HG03139 (cell line): ENCODE results near the gene TMEM220.
"Not testable (repeated sequence)": the region's sequence is repeated elsewhere in the genome, so short reads cannot be mapped to it uniquely, and the experiment has no call there.

Experiments
- ATAC-seq: cut with Tn5 transposase; IDR thresholded peaks from one replicate; pipeline ENCODE4 v1.9.1; 2021; ENCODE audit not compliant: unreplicated experiment

Gene TMEM220

DNA sequence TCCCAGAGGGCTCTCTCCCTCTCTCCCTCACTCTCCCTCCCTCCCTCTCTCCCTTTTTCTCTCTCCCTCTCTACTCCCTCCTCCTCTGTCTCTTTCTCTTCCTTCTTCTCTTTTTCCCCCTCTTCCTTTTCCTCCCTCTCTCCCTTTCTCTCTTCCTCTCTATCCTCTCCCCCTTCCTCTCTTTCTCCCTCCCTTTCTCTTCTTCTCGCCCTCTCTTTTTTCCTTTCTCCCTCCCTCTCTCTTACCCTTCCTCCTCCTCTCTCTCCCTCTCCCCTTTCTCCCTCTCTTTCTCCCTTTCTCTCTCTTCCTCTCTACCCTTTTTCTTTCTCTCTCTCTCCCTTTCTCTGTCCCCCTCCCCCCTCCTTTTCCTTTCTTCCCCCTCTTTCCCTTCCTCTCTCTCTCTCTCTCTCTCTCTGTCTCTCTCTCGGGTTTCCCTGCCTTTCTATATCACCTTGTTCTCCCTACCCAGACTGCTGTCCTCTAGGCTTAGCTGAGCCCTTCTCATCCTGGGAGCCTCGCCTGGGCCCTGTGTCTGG lies 25.8 kb upstream of the TMEM220 start:
- no peak for ATAC-seq

DNA sequence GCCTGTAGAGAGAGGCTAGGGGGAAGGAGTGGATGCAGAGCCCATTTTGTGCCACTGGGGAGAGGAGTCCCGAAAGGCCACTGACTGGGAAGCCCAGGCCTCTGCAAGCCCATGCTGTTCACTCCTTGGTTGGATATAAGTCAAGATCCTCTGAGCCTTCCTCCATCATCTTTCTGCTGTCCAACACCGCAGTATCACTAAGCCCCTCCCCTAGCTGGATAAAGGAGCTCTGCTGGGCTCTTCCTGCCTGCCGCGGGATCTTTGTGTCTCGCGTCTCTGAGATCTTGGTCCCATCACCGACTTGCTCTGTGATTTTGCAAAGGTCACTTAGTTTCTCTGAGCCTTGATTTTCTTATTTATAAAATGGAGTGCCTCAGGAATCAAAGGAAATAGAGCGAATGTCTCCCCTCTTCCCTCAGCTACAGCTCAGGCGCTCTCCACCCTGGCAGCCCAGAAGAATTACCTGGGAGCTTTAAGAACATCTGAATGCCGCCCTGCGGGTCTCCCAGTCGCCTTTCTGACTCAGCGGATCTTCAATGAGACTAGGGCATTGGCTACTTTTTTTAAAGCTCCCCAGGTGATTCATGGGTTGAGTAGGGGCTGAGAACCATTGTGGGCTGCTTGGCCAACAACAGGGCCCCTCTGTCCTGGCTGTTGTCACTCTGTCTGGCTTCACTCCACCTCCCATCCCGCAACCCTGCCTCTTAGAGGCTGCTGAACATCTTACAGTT lies 25.2 kb upstream of the TMEM220 start:
- ATAC-seq = no peak

DNA sequence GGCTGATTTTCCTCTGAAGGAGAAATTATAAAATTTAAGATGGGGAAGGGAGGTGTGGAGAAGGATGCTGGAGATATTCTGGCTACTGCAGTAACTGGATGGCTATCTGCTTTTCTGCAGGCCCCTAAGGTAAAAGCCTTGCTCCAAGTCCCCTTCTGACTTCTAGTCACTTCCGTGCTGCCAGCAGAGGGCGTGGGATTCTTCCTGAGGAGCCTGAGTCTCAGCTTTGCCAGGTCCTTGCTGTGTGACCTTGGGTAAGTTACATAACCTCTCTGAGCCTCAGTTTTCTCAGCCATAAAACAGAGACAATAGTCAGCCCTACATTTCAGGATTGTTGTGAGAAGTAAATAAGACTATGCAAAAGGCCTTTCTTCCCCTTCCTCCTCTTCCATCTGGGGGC lies 24.3 kb upstream of the TMEM220 start:
- no peak for ATAC-seq

DNA sequence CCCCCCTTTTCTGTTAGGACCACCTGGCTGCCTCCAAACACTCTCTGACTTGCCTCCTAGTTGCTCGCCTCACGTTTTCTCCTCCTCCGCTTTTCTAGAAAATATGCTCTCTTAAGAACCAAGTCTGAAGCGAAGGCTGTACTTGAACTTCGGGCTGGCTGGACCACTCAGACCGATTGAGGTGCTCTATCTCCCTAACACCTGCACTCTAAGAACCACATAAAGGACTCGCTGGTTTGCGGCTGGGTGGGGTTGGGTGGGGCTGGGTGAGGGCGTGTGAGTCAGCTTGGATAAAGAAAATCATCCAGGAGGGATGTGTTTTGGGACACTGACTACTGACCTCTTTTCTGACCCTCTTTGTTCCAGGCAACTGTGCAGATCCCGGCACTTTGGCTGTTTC lies 22.9 kb upstream of the TMEM220 start:
- ATAC-seq = no peak

DNA sequence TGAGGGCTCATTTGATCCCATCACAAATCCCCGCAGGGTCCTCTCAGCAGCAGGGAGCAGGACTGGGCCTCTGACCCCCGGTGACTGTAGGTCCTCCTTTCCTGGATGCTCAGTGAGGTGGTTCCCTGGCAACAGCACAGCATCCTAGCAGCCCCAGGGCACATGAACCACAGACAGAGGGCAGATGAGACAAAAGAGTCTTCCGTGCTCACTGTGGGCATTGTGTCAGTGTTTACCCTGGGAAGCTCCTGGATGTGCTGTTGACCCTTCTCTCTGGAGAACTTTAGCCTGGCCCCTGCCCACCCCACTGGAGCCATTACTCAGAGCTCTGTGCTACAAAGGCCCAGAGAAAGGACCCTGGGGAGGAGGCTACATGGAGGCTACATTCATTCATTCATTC lies 21.7 kb upstream of the TMEM220 start:
- ATAC-seq = no peak

DNA sequence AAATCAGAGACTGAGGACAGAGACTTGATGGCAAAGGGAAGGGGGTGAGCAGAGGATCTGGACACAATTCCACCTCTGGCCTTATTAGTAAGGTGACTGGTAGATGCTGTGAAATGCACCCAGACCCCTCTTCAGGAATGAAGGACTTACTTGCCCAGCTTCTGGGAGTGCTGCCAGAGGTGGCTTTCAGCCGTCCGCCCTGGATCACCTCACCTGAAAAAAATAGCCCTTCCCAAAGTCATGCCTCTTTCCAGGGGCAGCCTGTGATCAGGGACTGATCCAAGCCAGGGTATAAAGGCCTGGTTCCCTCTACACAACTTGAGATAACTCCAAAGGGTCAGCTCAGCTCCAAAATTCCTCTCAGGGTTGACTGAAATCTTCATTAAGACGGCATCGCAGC lies 20.4 kb upstream of the TMEM220 start:
- no peak for ATAC-seq

DNA sequence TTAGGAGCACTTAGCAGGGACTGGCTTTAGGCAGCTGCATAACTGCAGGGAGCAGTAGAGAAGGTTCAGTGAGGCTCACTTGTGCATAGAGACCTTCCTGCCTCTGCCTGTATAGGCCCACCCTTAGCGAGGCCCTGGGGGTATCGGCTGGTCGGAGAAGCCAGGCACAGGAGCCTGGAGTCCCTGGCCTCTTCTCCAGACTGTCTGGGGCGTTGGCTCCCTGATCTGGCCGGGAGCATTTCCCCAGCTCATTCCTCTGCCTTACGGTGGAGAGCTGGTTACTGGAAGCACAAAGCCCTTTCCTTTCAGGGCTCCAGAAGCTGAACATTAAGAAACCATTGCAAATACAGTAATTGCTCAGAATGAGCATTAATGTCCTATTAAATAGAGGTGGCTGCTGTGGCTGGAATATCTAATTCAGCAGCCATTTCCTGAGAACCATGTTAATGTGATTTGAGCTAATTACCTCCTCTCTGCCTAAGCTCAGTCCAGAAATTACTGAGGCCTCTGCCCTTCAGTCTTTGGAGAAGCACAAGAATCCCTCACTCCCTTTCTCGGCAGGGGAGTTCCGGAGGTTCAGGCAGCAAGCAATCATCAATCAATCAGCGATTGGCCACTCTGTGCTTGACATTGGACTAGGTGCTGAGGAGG lies 18.8 kb upstream of the TMEM220 start:
- ATAC-seq = no peak

DNA sequence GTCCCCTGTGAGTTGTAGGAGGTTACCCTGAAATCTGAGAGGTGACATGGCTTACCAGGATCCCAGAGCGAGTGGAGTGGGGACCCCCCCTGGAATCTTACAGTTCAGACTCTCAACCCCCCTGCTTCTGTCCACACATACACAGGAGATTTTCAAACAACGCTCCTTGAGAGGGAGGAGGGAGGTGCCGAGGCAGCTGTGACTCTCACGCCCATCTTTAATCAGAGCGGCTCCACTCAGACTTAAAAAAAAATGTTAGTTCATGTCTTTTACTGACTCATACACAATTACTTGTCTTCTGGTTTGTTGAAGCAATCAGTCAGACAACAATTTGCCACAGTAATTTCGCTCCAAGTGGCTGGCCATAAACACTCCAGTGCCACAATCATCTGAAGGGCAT lies 15.4 kb upstream of the TMEM220 start:
- ATAC-seq = no peak

DNA sequence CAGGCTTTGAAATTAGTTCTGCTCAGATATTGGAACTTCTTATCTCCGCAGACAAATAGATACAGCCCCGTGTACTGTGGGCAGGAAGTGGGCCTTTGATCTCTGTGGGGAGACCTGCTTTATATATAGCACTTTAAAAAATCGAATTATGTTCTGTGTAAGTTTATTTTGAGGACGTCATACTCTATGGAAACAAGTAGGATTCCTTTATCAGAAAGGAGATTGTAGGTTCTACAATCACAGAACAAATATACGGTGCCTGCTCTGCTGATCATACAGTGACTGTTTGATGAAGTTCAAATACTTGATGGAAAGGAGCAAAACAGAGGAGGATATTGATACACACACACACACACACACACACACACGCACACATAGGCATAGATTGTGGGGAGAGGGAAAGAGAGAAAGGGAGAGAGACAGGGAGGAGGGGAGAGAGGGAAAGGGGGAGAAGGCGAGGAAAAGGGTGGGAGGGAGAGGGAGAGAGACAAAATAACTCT lies 14.7 kb upstream of the TMEM220 start:
- no peak for ATAC-seq

DNA sequence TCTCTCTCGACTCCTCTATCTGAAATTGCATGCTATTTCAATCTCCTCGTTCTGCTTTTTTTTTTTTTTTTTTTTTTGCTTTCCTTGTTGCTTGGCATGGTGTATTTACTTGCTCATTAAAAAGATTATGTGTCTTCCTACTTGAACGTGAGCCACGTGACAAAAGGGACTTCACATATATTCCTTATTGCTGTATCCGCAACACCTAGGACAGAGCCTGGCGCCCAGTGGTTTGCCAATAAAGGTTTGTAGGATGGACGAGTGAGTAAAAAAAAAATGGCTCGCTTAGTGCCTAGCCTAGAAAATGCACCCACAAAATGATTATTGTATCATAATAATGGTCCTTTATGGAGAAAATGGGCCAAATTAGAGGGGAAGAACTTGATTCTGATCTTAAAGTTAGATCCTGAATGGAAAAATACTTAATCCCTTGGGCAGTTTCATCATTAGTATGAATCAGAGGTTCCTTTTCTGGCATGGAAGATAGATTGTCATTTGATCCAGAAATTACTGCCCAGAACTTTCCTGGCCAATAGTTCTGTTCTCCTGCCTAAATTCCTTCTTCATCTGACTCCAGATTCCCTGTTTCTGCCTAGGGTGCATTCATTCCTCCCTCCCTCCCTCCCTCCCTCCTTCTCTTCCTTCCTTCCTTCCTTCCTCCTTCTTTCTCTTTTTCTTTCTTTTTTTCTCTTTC lies 13.6 kb upstream of the TMEM220 start:
- no peak for ATAC-seq

DNA sequence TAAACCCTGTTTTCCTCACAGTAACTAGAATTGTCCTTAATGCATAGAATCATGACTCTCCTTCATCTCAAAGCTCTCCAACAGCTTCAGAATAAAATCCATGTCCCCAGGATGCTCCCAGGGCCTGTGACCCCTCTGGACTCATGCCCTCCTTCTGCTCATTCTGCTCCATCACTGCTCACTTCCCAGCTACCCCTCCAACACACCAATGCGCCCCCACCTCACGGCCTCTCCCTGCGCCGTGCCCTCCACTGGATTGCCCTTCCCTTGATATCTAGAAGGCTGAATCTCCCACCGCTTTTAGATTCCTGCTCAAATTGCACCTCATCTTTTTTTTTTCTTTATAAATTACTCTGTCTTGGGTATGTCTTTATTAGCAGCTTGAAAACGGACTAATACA lies 12.6 kb upstream of the TMEM220 start:
- no peak for ATAC-seq

DNA sequence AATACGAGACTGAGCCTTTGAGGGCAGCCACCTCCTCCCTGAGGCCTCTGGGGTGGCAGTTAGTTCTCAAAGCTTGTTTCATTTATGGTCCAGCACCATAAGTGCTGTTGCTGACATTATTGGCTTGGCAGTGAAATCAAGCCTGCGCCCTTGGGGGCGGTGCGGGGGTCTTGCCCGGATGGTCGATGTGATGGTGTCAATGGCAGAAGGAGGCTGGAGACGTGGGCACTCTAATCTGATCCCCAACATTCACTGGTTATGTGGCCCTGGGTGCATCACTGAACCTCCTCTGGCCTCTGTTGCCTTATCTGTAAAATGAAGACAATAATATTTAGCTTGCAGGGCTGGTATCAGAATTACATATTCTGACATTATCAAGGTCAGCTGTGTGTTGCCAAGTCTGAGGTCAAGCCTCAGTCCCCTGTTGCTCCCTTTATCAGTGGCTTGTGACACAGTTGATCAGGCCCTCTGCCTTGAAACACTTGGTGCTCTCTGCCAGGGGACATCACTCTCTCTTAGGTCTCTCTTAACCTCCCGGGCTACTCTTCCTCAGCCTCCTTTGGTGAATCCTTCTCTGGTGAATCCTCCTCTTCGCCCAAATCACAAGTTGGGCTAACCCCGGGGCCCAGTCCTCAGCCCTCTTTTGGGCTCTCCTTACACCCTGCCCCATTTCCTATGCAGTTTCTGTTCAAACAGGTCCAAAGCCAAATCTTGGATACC lies 11.8 kb upstream of the TMEM220 start:
- no peak for ATAC-seq

DNA sequence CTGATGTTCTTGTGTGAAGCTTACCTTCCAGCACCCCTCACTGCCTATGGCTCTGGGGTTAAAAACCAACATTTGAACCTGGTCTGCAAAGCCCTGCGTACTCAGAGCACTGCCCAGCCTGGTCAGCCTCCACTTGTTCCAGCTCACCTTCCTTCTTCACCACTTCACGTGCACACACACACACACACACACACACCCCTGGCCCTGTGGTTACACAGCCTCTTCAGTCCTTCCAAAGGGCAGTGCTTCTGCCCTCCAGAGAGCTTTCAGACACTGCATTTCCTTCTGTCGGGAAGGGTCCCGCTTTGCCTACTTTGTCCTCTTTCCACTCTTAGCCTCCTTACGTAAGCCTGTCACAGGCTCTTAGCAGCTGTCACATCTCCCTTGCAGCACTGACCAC lies 9.6 kb upstream of the TMEM220 start:
- ATAC-seq = no peak

DNA sequence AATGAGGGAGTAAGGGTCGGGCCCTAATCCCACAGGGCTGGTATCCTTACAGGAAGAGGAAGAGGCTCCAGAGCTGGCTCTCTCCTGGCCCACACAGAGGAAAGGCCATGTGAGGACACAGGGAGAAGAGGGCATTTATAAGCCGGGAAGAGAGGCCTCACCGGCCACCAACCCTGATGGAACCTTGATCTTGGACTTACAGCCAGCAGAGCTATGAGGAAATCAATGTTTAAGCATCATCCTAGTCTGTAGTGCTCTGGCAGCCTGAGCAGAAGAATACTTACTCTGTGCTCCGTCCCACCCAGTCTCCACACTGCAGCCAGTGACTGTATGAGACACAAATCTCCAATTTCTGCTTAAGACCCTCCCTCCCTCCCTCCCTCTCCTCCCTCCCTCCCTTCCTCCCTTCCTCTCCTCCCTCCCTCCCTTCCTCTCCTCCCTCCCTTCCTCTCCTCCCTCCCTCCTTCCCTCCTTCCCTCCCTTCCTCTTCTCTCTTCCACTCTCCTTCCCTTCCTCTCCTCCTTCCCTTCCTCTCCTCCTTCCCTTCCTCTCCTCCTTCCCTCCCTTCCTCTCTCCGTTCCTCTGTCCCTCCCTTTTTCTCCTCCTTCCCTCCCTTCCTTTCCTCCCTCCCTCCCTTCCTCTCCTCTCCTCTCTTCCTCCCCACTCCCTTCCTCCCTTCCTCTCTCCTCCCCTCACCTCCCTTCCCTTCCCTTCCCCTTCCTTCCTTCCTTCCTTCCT lies 8.9 kb upstream of the TMEM220 start:
- ATAC-seq = no peak

DNA sequence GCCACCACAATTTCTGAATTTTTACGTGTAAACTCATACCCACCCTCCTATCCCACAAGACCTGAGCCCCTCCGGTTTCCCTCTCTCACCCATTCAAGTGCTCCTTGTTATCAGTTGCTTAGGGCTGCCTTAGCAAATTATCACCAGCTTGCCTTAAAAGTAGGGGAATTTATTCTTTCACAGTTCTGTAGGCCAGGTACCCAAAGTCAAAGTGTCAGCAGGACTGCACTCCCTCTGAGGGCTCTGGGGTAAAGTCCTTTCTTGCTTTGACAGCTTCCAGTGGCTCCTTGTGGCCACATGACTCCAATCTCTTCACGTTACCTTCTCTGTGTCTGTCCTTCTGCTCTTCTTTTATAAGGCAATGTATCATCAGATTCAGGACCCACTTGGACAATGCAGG lies 7.9 kb upstream of the TMEM220 start:
- ATAC-seq = no peak

DNA sequence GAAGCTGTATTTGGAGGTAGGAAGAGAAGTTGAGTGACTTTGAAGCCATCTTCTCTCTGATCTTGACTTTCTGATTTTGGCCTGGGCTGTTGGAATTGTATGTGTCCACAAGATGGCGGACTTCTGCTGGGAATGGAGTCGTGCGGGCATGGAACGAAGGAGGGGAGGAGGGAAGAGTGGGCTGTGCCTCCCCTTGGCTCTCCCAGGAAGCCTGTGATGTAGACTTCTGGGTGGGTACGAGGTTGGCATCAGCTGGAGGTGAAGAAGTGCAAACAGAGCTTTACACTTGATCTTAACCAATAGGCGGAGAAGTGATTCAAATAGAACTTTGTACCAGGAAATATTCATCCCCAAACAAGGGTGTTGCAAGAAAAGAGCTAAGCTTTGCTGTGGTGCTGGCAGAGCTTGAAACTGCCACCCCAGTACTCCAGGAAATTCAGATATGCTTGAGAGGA lies 7.4 kb upstream of the TMEM220 start:
- no peak for ATAC-seq

DNA sequence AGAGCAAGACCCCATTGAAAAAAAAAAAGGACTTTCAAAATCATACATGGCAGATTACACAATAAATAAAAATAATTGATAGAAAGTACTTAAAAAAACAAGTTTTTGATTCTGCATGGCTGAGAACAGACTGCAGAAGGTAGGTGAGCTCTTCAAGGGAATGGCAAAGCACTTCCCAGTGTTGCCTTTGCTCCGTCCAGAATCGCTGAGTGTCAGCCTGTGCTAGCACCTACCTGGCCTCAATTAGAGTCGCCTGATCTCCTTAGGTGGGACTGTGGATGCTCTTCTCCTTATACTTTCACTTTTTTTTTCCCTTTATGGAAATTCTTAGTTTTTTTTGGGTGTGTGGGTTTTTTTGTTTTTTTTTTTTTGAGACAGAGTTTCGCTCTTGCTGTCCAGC lies 6.0 kb upstream of the TMEM220 start:
- ATAC-seq = no peak

DNA sequence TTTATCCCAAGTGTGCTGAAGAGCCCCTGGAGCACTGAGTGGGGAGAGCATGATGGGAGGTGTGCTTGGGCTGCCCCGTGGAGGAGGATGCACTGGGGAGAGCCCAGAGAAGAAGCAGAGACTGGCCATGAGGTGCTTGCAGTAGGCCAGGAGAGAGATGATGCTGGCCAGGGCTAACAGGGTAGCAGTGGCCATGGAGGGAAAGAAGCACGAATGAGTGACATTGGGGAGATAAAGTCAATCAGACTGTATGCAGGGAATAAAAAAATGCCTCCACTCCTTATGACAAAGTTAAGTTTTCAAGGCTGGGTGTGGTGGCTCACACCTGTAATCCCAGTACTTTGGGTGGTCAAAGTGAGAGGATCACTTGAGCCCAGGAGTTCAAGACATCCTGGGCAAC lies 5.4 kb upstream of the TMEM220 start:
- no peak for ATAC-seq

DNA sequence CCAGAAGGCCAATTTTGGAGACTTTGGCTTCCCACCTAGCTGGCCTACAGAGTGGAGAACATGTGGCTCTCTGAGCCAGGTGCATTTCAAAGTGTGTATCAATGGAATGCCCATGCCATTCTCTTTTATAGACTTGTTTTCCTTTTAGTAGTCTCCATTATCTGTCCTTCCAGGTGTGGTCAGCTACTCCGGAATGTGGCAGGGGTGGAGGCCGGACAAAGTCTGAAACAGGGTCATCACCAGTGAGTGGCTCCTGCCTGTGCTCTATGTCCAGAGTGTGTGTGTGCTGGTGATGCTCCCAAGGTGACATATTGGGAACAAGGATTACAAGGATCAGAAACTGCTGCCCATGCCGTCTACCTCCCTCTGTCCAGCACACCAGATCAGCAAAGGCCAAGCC lies 3.8 kb upstream of the TMEM220 start:
- no peak for ATAC-seq

DNA sequence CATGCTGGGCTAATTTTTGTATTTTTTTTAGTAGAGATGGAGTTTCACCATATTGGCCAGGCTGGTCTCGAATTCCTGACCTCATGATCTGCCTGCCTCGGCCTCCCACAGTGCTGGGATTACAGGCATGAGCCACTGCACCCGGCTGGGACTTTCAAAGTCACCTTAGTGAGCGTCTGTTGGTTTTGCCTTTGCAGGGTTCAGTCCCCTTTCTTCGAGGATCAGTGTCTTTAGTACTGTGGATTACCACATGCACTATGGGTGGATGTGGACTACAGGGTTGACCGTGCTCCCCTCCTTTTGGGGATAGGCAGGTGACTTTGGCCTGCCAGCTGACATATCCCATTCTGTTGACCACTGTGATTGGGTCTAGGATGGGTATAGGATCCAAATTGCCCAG lies 2.3 kb upstream of the TMEM220 start:
- not testable (repeated sequence) for ATAC-seq
